GM18861 (cell line): ENCODE data around the gene DPH7.
"Not testable (repeated sequence)": the region's sequence is repeated elsewhere in the genome, so short reads cannot be mapped to it uniquely, and the experiment has no call there.

Source experiments
- ATAC-seq: cut with Tn5 transposase; IDR thresholded peaks from one replicate; pipeline ENCODE4 v1.9.1; 2021; ENCODE audit not compliant: unreplicated experiment

The DPH7 gene

GRCh38 chr9:137606734-137607138, 28.0 kb upstream of the DPH7 start:
- ATAC-seq, result no peak

GRCh38 chr9:137606005-137606621, 27.4 kb upstream of the DPH7 start:
- ATAC-seq, result peak; percentile 2

GRCh38 chr9:137605121-137606004, 26.6 kb upstream of the DPH7 start, which contains the start of gene ARRDC1:
Gene ARRDC1, plus strand, starts transcription at chr9:137605686. Its CDS starts 32 bp downstream, at chr9:137605718.
- ATAC-seq, result peak; percentile 77

GRCh38 chr9:137604345-137605086, 25.8 kb upstream of the DPH7 start:
- ATAC-seq, result no peak

GRCh38 chr9:137603879-137604278, 25.2 kb upstream of the DPH7 start:
- ATAC-seq, result no peak

GRCh38 chr9:137602661-137603060, 23.9 kb upstream of the DPH7 start:
- no peak for ATAC-seq

GRCh38 chr9:137598943-137599342, 20.2 kb upstream of the DPH7 start:
- ATAC-seq, result no peak

GRCh38 chr9:137596577-137596976, 17.9 kb upstream of the DPH7 start:
- ATAC-seq, result not testable (repeated sequence)

- ATAC-seq, result no peak
Observed at GRCh38 chr9:137593176-137593575, 14.5 kb upstream of the DPH7 start.

GRCh38 chr9:137592767-137593166, 14.0 kb upstream of the DPH7 start:
- ATAC-seq, result no peak

GRCh38 chr9:137590469-137591383, 12.0 kb upstream of the DPH7 start, which contains the start of gene ZMYND19:
Gene ZMYND19, minus strand, starts transcription at chr9:137590512. Its CDS starts 249 bp downstream, at chr9:137590263.
- peak; percentile 61 for ATAC-seq

- ATAC-seq, result peak; percentile 16
Observed at GRCh38 chr9:137590123-137590468, 11.4 kb upstream of the DPH7 start.

- ATAC-seq, result peak; percentile 19
Observed at GRCh38 chr9:137589441-137590122, 10.9 kb upstream of the DPH7 start.

- no peak for ATAC-seq
Observed at GRCh38 chr9:137588891-137589290, 10.2 kb upstream of the DPH7 start.

GRCh38 chr9:137588311-137588710, 9.6 kb upstream of the DPH7 start:
- no peak for ATAC-seq

- ATAC-seq, result no peak
Observed at GRCh38 chr9:137586854-137587253, 8.1 kb upstream of the DPH7 start.

- ATAC-seq, result no peak
Observed at GRCh38 chr9:137583957-137584356, 5.2 kb upstream of the DPH7 start.

GRCh38 chr9:137583347-137583746, 4.6 kb upstream of the DPH7 start:
- ATAC-seq, result no peak

GRCh38 chr9:137582286-137582860, 3.6 kb upstream of the DPH7 start:
- no peak for ATAC-seq
